Urinary bladder (tissue), 4 donors: ENCODE results near the gene KDM5B. TPM values are rescaled to one million over a fixed set of nuclear protein-coding genes. Genes with fewer than 3 reads are reported as not detected.
A peak's percentile ranks its signal among the peaks of the same experiment; 100 is the strongest.
"Not testable (repeated sequence)": the region's sequence is repeated elsewhere in the genome, so short reads cannot be mapped to it uniquely, and the experiment has no call there.

Experiments
- DNase-seq: peaks from one replicate; pipeline ENCODE4 v3.0.0-alpha.2; 2015; ENCODE audit errors: extremely low spot score
- H3K27ac ChIP-seq: one replicate; pipeline ENCODE4 v1.5.1; 2013; ENCODE audit warnings: low read depth, mild to moderate bottlenecking, moderate library complexity
- H3K36me3 ChIP-seq: one replicate; pipeline ENCODE4 v1.6.1; 2013; ENCODE audit warnings: mild to moderate bottlenecking, moderate library complexity; ENCODE audit not compliant: insufficient read depth
- H3K4me1 ChIP-seq: one replicate; pipeline ENCODE4 v1.6.1; 2013; ENCODE audit warnings: mild to moderate bottlenecking, moderate library complexity; ENCODE audit not compliant: insufficient read depth
- H3K4me3 ChIP-seq: one replicate; pipeline ENCODE4 v1.5.1; 2013; ENCODE audit warnings: low read depth, low read length
- WGBS: extraction: QIAGEN DNeasy Blood & Tissue Kit; methylation state at CpG from one replicate; pipeline ENCODE4 v1.1.7; 2013; 5-methylcytosine and 5-hydroxymethylcytosine counted together
- polyA plus RNA-seq: library from polyadenylated mRNA; stranded (reverse); fragments of 200-250 nt; gene quantifications from one replicate; pipeline ENCODE4 v1.2.3, GENCODE V29; 2013
- total RNA-seq: library from RNA; depleted of rRNA; stranded (reverse); fragments of >200 nt; gene quantifications from one replicate; pipeline ENCODE4 v1.2.3, GENCODE V29; 2014
- donor health status: healthy with polysubstance abuse.
- donor health status: healthy.

Gene KDM5B
- total and polyA plus RNA-seq, 2 donors, result 16.8 to 189 TPM

GRCh38 chr1:202745323-202745888 is 62.8 kb downstream of the KDM5B start:
- DNase-seq, result no peak
- peaks cover 9% of the 10 kb centered on the region for H3K36me3 ChIP-seq
- no peak overlapping the region for H3K4me3 ChIP-seq
- H3K4me1 ChIP-seq, result no peaks in the 10 kb centered on the region
- H3K27ac ChIP-seq, result no peak overlapping the region
- 96% methylated on average over 3 of the region's 3 CpGs for WGBS

GRCh38 chr1:202744770-202745169 is 63.5 kb downstream of the KDM5B start:
- H3K4me1 ChIP-seq, H3K4me3 ChIP-seq, DNase-seq, H3K36me3 ChIP-seq, H3K27ac ChIP-seq: not testable (repeated sequence)
- WGBS, result over 99% methylated on average over 3 of the region's 3 CpGs

- H3K36me3 ChIP-seq, result peaks cover 8% of the 10 kb centered on the region
- WGBS, result 98% methylated on average over 6 of the region's 6 CpGs
Observed at GRCh38 chr1:202742496-202742895, 65.7 kb downstream of the KDM5B start.

GRCh38 chr1:202733251-202733650 is 75.0 kb downstream of the KDM5B start:
- WGBS, result 93% methylated on average over 10 of the region's 10 CpGs
- no peaks in the 10 kb centered on the region for H3K4me1 ChIP-seq
- peaks cover 2% of the 10 kb centered on the region for H3K36me3 ChIP-seq
- no peak for DNase-seq
- no peak overlapping the region for H3K4me3 ChIP-seq
- H3K27ac ChIP-seq, result no peak overlapping the region

More at GRCh38 chr1:202742496-202742895, 65.7 kb downstream of the KDM5B start:
- DNase-seq, result no peak
- H3K4me1 ChIP-seq, result no peaks in the 10 kb centered on the region
- no peak overlapping the region for H3K4me3 ChIP-seq
- H3K27ac ChIP-seq, result no peak overlapping the region

- Histone ChIP-seq H3K4me1 (no peaks in the 10 kb centered on the region), H3K4me3 (no peak overlapping the region), H3K27ac (no peak overlapping the region), H3K36me3 (peaks cover 6% of the 10 kb centered on the region)
- DNase-seq, result no peak
- WGBS, result 87% methylated on average over 4 of the region's 4 CpGs
Observed at GRCh38 chr1:202728951-202729350, 79.3 kb downstream of the KDM5B start.

- WGBS, result 93% methylated on average over 3 of the region's 3 CpGs
- Histone ChIP-seq H3K4me1 (no peaks in the 10 kb centered on the region), H3K36me3 (peaks cover 6% of the 10 kb centered on the region), H3K4me3 (no peak overlapping the region), H3K27ac (no peak overlapping the region)
- DNase-seq, result no peak
Observed at GRCh38 chr1:202725526-202725925, 82.7 kb downstream of the KDM5B start.

GRCh38 chr1:202723708-202724107 is 84.5 kb downstream of the KDM5B start:
- no peak overlapping the region for H3K27ac ChIP-seq
- H3K4me3 ChIP-seq, result no peak overlapping the region
- DNase-seq, result no peak
- H3K4me1 ChIP-seq, result no peaks in the 10 kb centered on the region
- H3K36me3 ChIP-seq, result peaks cover 5% of the 10 kb centered on the region
- 88% methylated on average over 7 of the region's 7 CpGs for WGBS

- H3K4me1 ChIP-seq, DNase-seq, H3K36me3 ChIP-seq, H3K4me3 ChIP-seq, H3K27ac ChIP-seq: not testable (repeated sequence)
- 68% methylated on average over 6 of the region's 6 CpGs for WGBS
Observed at GRCh38 chr1:202723046-202723445, 85.2 kb downstream of the KDM5B start.

- no peaks in the 10 kb centered on the region for H3K4me1 ChIP-seq
- 80% methylated on average over 2 of the region's 2 CpGs for WGBS
- DNase-seq, result no peak
- H3K36me3 ChIP-seq, result no peaks in the 10 kb centered on the region
- H3K4me3 ChIP-seq, result no peak overlapping the region
- no peak overlapping the region for H3K27ac ChIP-seq
Observed at GRCh38 chr1:202716654-202717053, 91.6 kb downstream of the KDM5B start.

- H3K27ac ChIP-seq, DNase-seq, H3K4me3 ChIP-seq, H3K4me1 ChIP-seq, H3K36me3 ChIP-seq: not testable (repeated sequence)
- 94% methylated on average over 1 of the region's 1 CpG for WGBS
Observed at GRCh38 chr1:202714202-202714601, 94.0 kb downstream of the KDM5B start.

- Histone ChIP-seq H3K4me3 (no peak overlapping the region), H3K4me1 (peaks cover 2% of the 10 kb centered on the region), H3K27ac (no peak overlapping the region), H3K36me3 (no peaks in the 10 kb centered on the region)
- WGBS, result 49% methylated on average over 4 of the region's 4 CpGs
- DNase-seq, result peak; percentile 11
Observed at GRCh38 chr1:202713110-202713509, 95.1 kb downstream of the KDM5B start.

GRCh38 chr1:202711949-202712635 is 96.1 kb downstream of the KDM5B start:
- DNase-seq, result no peak
- WGBS, result 70% methylated on average over 9 of the region's 9 CpGs
- Histone ChIP-seq H3K4me3 (no peak overlapping the region), H3K36me3 (no peaks in the 10 kb centered on the region), H3K27ac (no peak overlapping the region), H3K4me1 (peaks cover 2% of the 10 kb centered on the region)

- no peak for DNase-seq
- Histone ChIP-seq H3K4me3 (peak within 1 kb of the TSS; percentile 1), H3K27ac (no peak within 1 kb of the TSS), H3K4me1 (peaks cover 2% of the 10 kb centered on the region), H3K36me3 (no peaks in the 10 kb centered on the region)
- WGBS, result 5% methylated on average over 64 of the region's 64 CpGs
Observed at GRCh38 chr1:202710070-202711045, 97.9 kb downstream of the KDM5B start, which contains the start of gene SYT2. SYT2 (minus strand) TSS chr1:202710454; CDS start chr1:202605772, 104,682 bp downstream.
